ENCODE results near the gene RASGEF1C.

DNA sequence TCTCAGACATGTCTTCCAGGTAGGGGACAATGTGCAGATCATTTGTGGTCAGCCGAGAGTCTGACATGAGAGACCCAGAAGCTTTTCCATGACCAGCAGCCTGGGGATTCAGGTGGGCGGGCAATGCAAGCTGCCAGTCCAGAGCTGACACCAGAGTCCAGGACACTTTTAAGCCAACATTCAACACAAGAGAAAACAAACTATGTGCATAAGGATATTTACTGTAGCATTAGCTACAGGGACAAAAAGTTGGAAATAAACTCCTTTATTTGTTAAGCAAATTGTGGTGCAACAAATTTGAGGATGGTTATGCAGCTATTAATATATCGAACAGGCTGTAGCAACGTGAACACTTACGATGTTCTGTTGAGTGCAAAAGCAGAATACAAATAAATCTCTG lies 127.5 kb downstream of the RASGEF1C start:
- TF ChIP-seq CTCF (conservative IDR thresholded peaks at IDR 0.05; ENCODE audit: low read length) (no peak), EZH2phosphoT487 (IDR thresholded peaks at IDR 0.05; ENCODE audit: borderline replicate concordance) (no peak)
